Suprapubic skin (tissue), 4 donors: ENCODE measurements around the gene CSH2.

Experiments used
- CTCF ChIP-seq, 2 donors: fragments of 200-600 bp in 1 of 2; fragments of 450-650 bp in 1 of 2; sonication (generic) in 1 of 2; IDR thresholded peaks; one replicate each; pipeline ENCODE4 v1.5.1; 2016 to 2019; ENCODE audit warnings: antibody characterized with exemption in 2 of 2, mild to moderate bottlenecking in 1 of 2, moderate library complexity in 1 of 2
- POLR2A ChIP-seq, 2 donors: fragments of 450-650 bp; IDR thresholded peaks; one replicate each; pipeline ENCODE4 v1.6.1; 2017; ENCODE audit warnings: antibody characterized with exemption in 2 of 2, mild to moderate bottlenecking in 2 of 2, moderate library complexity in 2 of 2
- POLR2AphosphoS5 ChIP-seq, 3 donors: sonication (generic); formaldehyde crosslinking; IDR thresholded peaks; one replicate each; pipeline ENCODE4 v1.6.1; 2017; ENCODE audit warnings: antibody characterized with exemption in 3 of 3

DNA sequence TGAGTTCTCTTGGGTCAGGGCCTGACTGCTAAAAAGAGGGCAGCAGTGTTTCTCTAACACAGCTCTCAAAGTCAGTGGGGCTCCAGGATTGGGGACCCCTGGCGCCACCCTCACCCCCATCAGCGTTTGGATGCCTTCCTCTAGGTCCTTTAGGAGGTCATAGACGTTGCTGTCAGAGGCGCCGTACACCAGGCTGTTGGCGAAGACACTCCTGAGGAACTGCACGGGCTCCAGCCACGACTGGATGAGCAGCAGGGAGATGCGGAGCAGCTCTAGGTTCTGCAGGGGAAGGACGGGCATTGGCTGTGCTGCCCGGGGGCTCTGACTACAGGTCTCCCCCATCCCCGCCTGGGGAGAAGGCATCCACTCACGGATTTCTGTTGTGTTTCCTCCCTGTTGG, 44.2 kb upstream of the CSH2 start:
- no peak for TF ChIP-seq POLR2AphosphoS5 (IDR thresholded peaks at IDR 0.05)
- TF ChIP-seq CTCF (IDR thresholded peaks at IDR 0.05), result no peak
- no peak for TF ChIP-seq POLR2A (IDR thresholded peaks at IDR 0.05)
